Ramos (cell line): ENCODE results near the gene IFRD2.
"Not testable (repeated sequence)": the region's sequence is repeated elsewhere in the genome, so short reads cannot be mapped to it uniquely, and the experiment has no call there.

Source experiments
- in situ Hi-C: fragments of 300-500 bp; cut with MboI; formaldehyde crosslinking; loops from one replicate; pipeline ENCODE4 v1.14.3; 2022; ENCODE audit warnings: low sequenced_read_pairs; ENCODE audit not compliant: unreplicated experiment

The IFRD2 gene

GRCh38 chr3:50288387-50289007, 3.7 kb downstream of the IFRD2 start:
- in situ Hi-C loops = no loop called here

- in situ Hi-C loops = no loop called here
These were observed 5.0 kb downstream of the IFRD2 start for GRCh38 chr3:50287262-50287661.

GRCh38 chr3:50286322-50287227, 5.7 kb downstream of the IFRD2 start:
- in situ Hi-C loops = no loop called here

- in situ Hi-C loops = not testable (repeated sequence)
These were observed 8.1 kb downstream of the IFRD2 start for GRCh38 chr3:50284121-50284520.

- in situ Hi-C loops = no loop called here
These were observed 12.8 kb downstream of the IFRD2 start for GRCh38 chr3:50279255-50280016.

- in situ Hi-C loops = no loop called here
These were observed 13.4 kb downstream of the IFRD2 start, which contains the start of gene LSMEM2 for GRCh38 chr3:50278880-50279224. TSS of gene LSMEM2 (plus strand) at chr3:50279087. CDS start at chr3:50279114, 27 bp downstream.

GRCh38 chr3:50278123-50278879, 13.9 kb downstream of the IFRD2 start:
- in situ Hi-C loops = no loop called here

- in situ Hi-C loops = no loop called here
These were observed 15.5 kb downstream of the IFRD2 start for GRCh38 chr3:50276762-50277101.

GRCh38 chr3:50275996-50276761, 16.1 kb downstream of the IFRD2 start:
- in situ Hi-C loops = no loop called here

GRCh38 chr3:50275141-50275995, 16.9 kb downstream of the IFRD2 start:
- in situ Hi-C loops = no loop called here

GRCh38 chr3:50274371-50275104, 17.7 kb downstream of the IFRD2 start:
- in situ Hi-C loops = loop anchor here (5.0 kb wide), 1 partner anchor 82 kb away; the partner anchor contains the start of gene GNAT1

GRCh38 chr3:50273689-50274065, 18.6 kb downstream of the IFRD2 start:
- in situ Hi-C loops = loop anchor here (5.0 kb wide), 1 partner anchor 81 kb away; the partner anchor contains the start of gene GNAT1

GRCh38 chr3:50272911-50273688, 19.1 kb downstream of the IFRD2 start:
- in situ Hi-C loops = loop anchor here (5.0 kb wide), 1 partner anchor 81 kb away; the partner anchor contains the start of gene GNAT1

- in situ Hi-C loops = loop anchor here (5.0 kb wide), 1 partner anchor 80 kb away; the partner anchor contains the start of gene GNAT1
These were observed 19.7 kb downstream of the IFRD2 start for GRCh38 chr3:50272538-50272910.

GRCh38 chr3:50271314-50271936, 20.8 kb downstream of the IFRD2 start:
- in situ Hi-C loops = loop anchor here (5.0 kb wide), 1 partner anchor 79 kb away; the partner anchor contains the start of gene GNAT1

- in situ Hi-C loops = loop anchor here (5.0 kb wide), 1 partner anchor 78 kb away; the partner anchor contains the start of gene GNAT1
These were observed 21.6 kb downstream of the IFRD2 start for GRCh38 chr3:50270422-50271224.
